Measurements from ENCODE around the gene ADNP. TPM values are rescaled to one million over a fixed set of nuclear protein-coding genes. Genes with fewer than 3 reads are reported as not detected.
"Not testable (repeated sequence)": the region's sequence is repeated elsewhere in the genome, so short reads cannot be mapped to it uniquely, and the experiment has no call there.

Gene ADNP
- total and polyA plus RNA-seq, 10 of the 15 experiments (the other 5 are each of a cell fraction or from before 2014, with no cell fraction given), result 23.0 to 74.4 (median 34.9) TPM

GRCh38 chr20:50883856-50884255 is 47.4 kb downstream of the ADNP start:
- no peak overlapping the region for H2AFZ ChIP-seq (ENCODE audit: control insufficient read depth, low read depth, low read length)
- DNase-seq (ENCODE audit: low read depth, low spot score) (no peak), ATAC-seq (no peak), FAIRE-seq (no peak)
- no peak overlapping the region for H3K9ac ChIP-seq (ENCODE audit: control insufficient read depth, insufficient read depth, low read length)
- H3K27ac ChIP-seq (ENCODE audit: control insufficient read depth, insufficient read depth), result no peak overlapping the region
- no peak overlapping the region for H3K4me2 ChIP-seq (ENCODE audit: control insufficient read depth, insufficient read depth)
- BruUV-seq (replicated peaks), result no TSS peak
- SMC1A ChIA-PET (ENCODE audit: uncharacterized antibody, unreplicated experiment), result interaction anchor here (1.3 to 1.4 kb wide), 2 partner anchors 12 to 65 kb away, joined by 3 read pairs; no protein-coding TSS in a partner anchor
- peaks cover 4 to 6% of the 10 kb centered on the region in 2 experiments for H3K36me3 ChIP-seq (ENCODE audit: control insufficient read depth in 2 of 2, insufficient read depth in 2 of 2, low read length in 1 of 2)
- TF ChIP-seq SMC3 (IDR thresholded peaks at IDR 0.05; ENCODE audit: borderline replicate concordance, low read length) (no peak), POLR2AphosphoS5 (IDR thresholded peaks at IDR 0.05; ENCODE audit: low read length) (0 out of 2 replicates have a peak, but pooled peaks have one; percentile 13)
- CTCF ChIA-PET, result interaction anchor here (2.4 to 2.6 kb wide), 2 partner anchors 8 to 46 kb away, joined by 5 to 8 read pairs; no protein-coding TSS in a partner anchor
- in situ Hi-C loops (cut with MboI), result no loop called here
- RAD21 ChIA-PET (ENCODE audit: unreplicated experiment), result no interaction called here
- no peak overlapping the region for H3K4me3 ChIP-seq
- H3K27me3 ChIP-seq (replicated peaks in 1 of 2; ENCODE audit: control insufficient read depth in 2 of 2, insufficient read depth in 2 of 2, low read length in 1 of 2), result no peaks in the 10 kb centered on the region
- POLR2A ChIA-PET, result no interaction called here
- H3K9me3 ChIP-seq (replicated peaks; ENCODE audit: control insufficient read depth, insufficient read depth, low read length), result no peaks in the 10 kb centered on the region
- no peaks in the 10 kb centered on the region for H4K20me1 ChIP-seq (ENCODE audit: control insufficient read depth, insufficient read depth)
- no peaks in the 10 kb centered on the region for H3K79me2 ChIP-seq (ENCODE audit: control insufficient read depth, insufficient read depth, low read length)
- no peaks in the 10 kb centered on the region for H3K4me1 ChIP-seq (ENCODE audit: control insufficient read depth, insufficient read depth, low read length)
- WGBS (ENCODE audit: insufficient coverage, insufficient replicate concordance, low lambda C conversion rate, missing lambda C conversion rate), result 96% methylated on average over 11 of the region's 11 CpGs
- intact Hi-C loops (cut with micrococcal nuclease; ENCODE audit: unreplicated experiment), result no loop called here

GRCh38 chr20:50881759-50882424 is 49.3 kb downstream of the ADNP start:
- WGBS (ENCODE audit: insufficient coverage, insufficient replicate concordance, low lambda C conversion rate, missing lambda C conversion rate), result 98% methylated on average over 5 of the region's 5 CpGs
- H3K4me1 ChIP-seq (ENCODE audit: control insufficient read depth, insufficient read depth, low read length); in situ Hi-C loops (cut with MboI); H3K9me3 ChIP-seq (replicated peaks; ENCODE audit: control insufficient read depth, insufficient read depth, low read length); H2AFZ ChIP-seq (ENCODE audit: control insufficient read depth, low read depth, low read length); H3K27ac ChIP-seq (ENCODE audit: control insufficient read depth, insufficient read depth); H3K9ac ChIP-seq (ENCODE audit: control insufficient read depth, insufficient read depth, low read length); ATAC-seq; H3K27me3 ChIP-seq (replicated peaks in 1 of 2; ENCODE audit: control insufficient read depth in 2 of 2, insufficient read depth in 2 of 2, low read length in 1 of 2); H3K4me3 ChIP-seq; DNase-seq (ENCODE audit: low read depth, low spot score); FAIRE-seq; H3K79me2 ChIP-seq (ENCODE audit: control insufficient read depth, insufficient read depth, low read length); intact Hi-C loops (cut with micrococcal nuclease; ENCODE audit: unreplicated experiment); H3K4me2 ChIP-seq (ENCODE audit: control insufficient read depth, insufficient read depth); BruUV-seq (replicated peaks); RAD21 ChIA-PET (ENCODE audit: unreplicated experiment); H4K20me1 ChIP-seq (ENCODE audit: control insufficient read depth, insufficient read depth): not testable (repeated sequence)
- ChIA-PET POLR2A (interaction anchor here (0.6 kb wide), 1 partner anchor 28 kb away, joined by 4 read pairs; no protein-coding TSS in a partner anchor), SMC1A (ENCODE audit: uncharacterized antibody, unreplicated experiment) (interaction anchor here (1.5 kb wide), 1 partner anchor 16 kb away, joined by 4 read pairs; no protein-coding TSS in a partner anchor), CTCF (interaction anchor here (1.1 to 2.6 kb wide), 5 partner anchors 10 to 162 kb away, joined by 3 to 8 read pairs (median 3); partner anchors contain the start of gene BCAS4)
- peaks cover 6 to 12% of the 10 kb centered on the region in 2 experiments; a peak in 3 of 4 replicates for H3K36me3 ChIP-seq (ENCODE audit: control insufficient read depth in 2 of 2, insufficient read depth in 2 of 2, low read length in 1 of 2)

All from GM12878 (cell line).